Muscle layer of duodenum (tissue), 2 donors: ENCODE results near the gene GJB6.
"Not testable (repeated sequence)": the region's sequence is repeated elsewhere in the genome, so short reads cannot be mapped to it uniquely, and the experiment has no call there.

Experiments
- H3K27ac ChIP-seq: one replicate; pipeline ENCODE4 v1.7.0; 2013; ENCODE audit warnings: mild to moderate bottlenecking, low read length
- H3K27me3 ChIP-seq: one replicate; pipeline ENCODE4 v1.7.0; 2013; ENCODE audit warnings: low read depth, mild to moderate bottlenecking, control low read depth, low read length
- H3K36me3 ChIP-seq, 2 donors: one replicate each; pipeline ENCODE4 v1.7.0; 2013; ENCODE audit warnings: low read length in 2 of 2, control low read depth in 1 of 2, mild to moderate bottlenecking in 1 of 2; ENCODE audit not compliant: insufficient read depth in 2 of 2, control insufficient read depth in 1 of 2
- H3K4me1 ChIP-seq, 2 donors: one replicate each; pipeline ENCODE4 v1.7.0; 2013; ENCODE audit warnings: low read length in 2 of 2, mild to moderate bottlenecking in 2 of 2, control low read depth in 1 of 2, moderate library complexity in 1 of 2; ENCODE audit not compliant: insufficient read depth in 2 of 2, control insufficient read depth in 1 of 2
- H3K4me3 ChIP-seq, 2 donors: one replicate each; pipeline ENCODE4 v1.7.0; 2013; ENCODE audit warnings: low read length in 2 of 2, low read depth in 1 of 2, mild to moderate bottlenecking in 1 of 2
- H3K9me3 ChIP-seq, 2 donors: one replicate each; pipeline ENCODE4 v1.7.0; 2013; ENCODE audit warnings: low read length in 2 of 2, control low read depth in 1 of 2, mild to moderate bottlenecking in 1 of 2; ENCODE audit not compliant: control insufficient read depth in 1 of 2
- donor health status: healthy.

The GJB6 gene

GRCh38 chr13:20231839-20232555 is at the start of gene GJB6:
TSS of gene GJB6 (minus strand) at chr13:20232319. CDS start at chr13:20223480, 8,839 bp downstream.
- Histone ChIP-seq H3K9me3 (no peaks in the 10 kb centered on the region), H3K4me1 (peaks cover 0 to 9% of the 10 kb centered on the region in 2 donors), H3K27me3 (peaks cover 19% of the 10 kb centered on the region), H3K4me3 (peak within 1 kb of the TSS in 1 of 2 donors; percentile 52), H3K36me3 (no peaks in the 10 kb centered on the region), H3K27ac (no peak within 1 kb of the TSS)

GRCh38 chr13:20276901-20277300 is 44.8 kb upstream of the GJB6 start:
- not testable (repeated sequence) for H3K4me1 ChIP-seq, H3K27ac ChIP-seq, H3K27me3 ChIP-seq, H3K4me3 ChIP-seq, H3K9me3 ChIP-seq, H3K36me3 ChIP-seq

GRCh38 chr13:20274466-20274865 is 42.3 kb upstream of the GJB6 start:
- Histone ChIP-seq H3K4me1 (no peaks in the 10 kb centered on the region), H3K4me3 (no peak overlapping the region), H3K9me3 (no peaks in the 10 kb centered on the region), H3K27me3 (no peaks in the 10 kb centered on the region), H3K27ac (no peak overlapping the region), H3K36me3 (no peaks in the 10 kb centered on the region)

- no peaks in the 10 kb centered on the region for H3K36me3 ChIP-seq
- H3K27ac ChIP-seq, result no peak overlapping the region
- no peak overlapping the region for H3K4me3 ChIP-seq
- H3K27me3 ChIP-seq, result no peaks in the 10 kb centered on the region
- H3K9me3 ChIP-seq, result no peaks in the 10 kb centered on the region
- H3K4me1 ChIP-seq, result no peaks in the 10 kb centered on the region
These were observed 40.6 kb upstream of the GJB6 start for GRCh38 chr13:20272588-20273171.

GRCh38 chr13:20272104-20272503 is 40.0 kb upstream of the GJB6 start:
- H3K27me3 ChIP-seq, result no peaks in the 10 kb centered on the region
- H3K36me3 ChIP-seq, result no peaks in the 10 kb centered on the region
- no peaks in the 10 kb centered on the region for H3K4me1 ChIP-seq
- H3K27ac ChIP-seq, result no peak overlapping the region
- H3K4me3 ChIP-seq, result no peak overlapping the region
- H3K9me3 ChIP-seq, result no peaks in the 10 kb centered on the region

- Histone ChIP-seq H3K4me1 (no peaks in the 10 kb centered on the region), H3K4me3 (no peak overlapping the region), H3K27ac (no peak overlapping the region), H3K9me3 (no peaks in the 10 kb centered on the region), H3K27me3 (no peaks in the 10 kb centered on the region), H3K36me3 (no peaks in the 10 kb centered on the region)
These were observed 39.3 kb upstream of the GJB6 start for GRCh38 chr13:20271441-20271840.

GRCh38 chr13:20270163-20270865 is 38.2 kb upstream of the GJB6 start:
- Histone ChIP-seq H3K4me1 (no peaks in the 10 kb centered on the region), H3K36me3 (no peaks in the 10 kb centered on the region), H3K27ac (no peak overlapping the region), H3K4me3 (no peak overlapping the region), H3K9me3 (no peaks in the 10 kb centered on the region), H3K27me3 (no peaks in the 10 kb centered on the region)

GRCh38 chr13:20264271-20265018 is 32.3 kb upstream of the GJB6 start:
- H3K9me3 ChIP-seq, result no peaks in the 10 kb centered on the region
- no peak overlapping the region for H3K27ac ChIP-seq
- H3K27me3 ChIP-seq, result no peaks in the 10 kb centered on the region
- H3K4me1 ChIP-seq, result peaks cover 0 to 3% of the 10 kb centered on the region in 2 donors
- H3K36me3 ChIP-seq, result no peaks in the 10 kb centered on the region
- no peak overlapping the region for H3K4me3 ChIP-seq

- Histone ChIP-seq H3K4me3 (no peak overlapping the region), H3K36me3 (no peaks in the 10 kb centered on the region), H3K9me3 (no peaks in the 10 kb centered on the region), H3K27me3 (no peaks in the 10 kb centered on the region), H3K27ac (no peak overlapping the region), H3K4me1 (peaks cover 0 to 3% of the 10 kb centered on the region in 2 donors)
These were observed 31.4 kb upstream of the GJB6 start for GRCh38 chr13:20263393-20264044.

- Histone ChIP-seq H3K4me1 (no peaks in the 10 kb centered on the region), H3K9me3 (no peaks in the 10 kb centered on the region), H3K36me3 (no peaks in the 10 kb centered on the region), H3K4me3 (no peak overlapping the region), H3K27me3 (no peaks in the 10 kb centered on the region), H3K27ac (no peak overlapping the region)
These were observed 26.8 kb upstream of the GJB6 start for GRCh38 chr13:20258963-20259288.
